Stimulated activated naive CD4-positive, alpha-beta T cell (primary cell): Measurements from ENCODE around the gene ANAPC1.
"Not testable (repeated sequence)": the region's sequence is repeated elsewhere in the genome, so short reads cannot be mapped to it uniquely, and the experiment has no call there.

Experiments
- DNase-seq, 6 experiments: peaks; one replicate each; lab custom pipeline; 2025; lab: John Stamatoyannopoulos, UW

ANAPC1 gene

DNA sequence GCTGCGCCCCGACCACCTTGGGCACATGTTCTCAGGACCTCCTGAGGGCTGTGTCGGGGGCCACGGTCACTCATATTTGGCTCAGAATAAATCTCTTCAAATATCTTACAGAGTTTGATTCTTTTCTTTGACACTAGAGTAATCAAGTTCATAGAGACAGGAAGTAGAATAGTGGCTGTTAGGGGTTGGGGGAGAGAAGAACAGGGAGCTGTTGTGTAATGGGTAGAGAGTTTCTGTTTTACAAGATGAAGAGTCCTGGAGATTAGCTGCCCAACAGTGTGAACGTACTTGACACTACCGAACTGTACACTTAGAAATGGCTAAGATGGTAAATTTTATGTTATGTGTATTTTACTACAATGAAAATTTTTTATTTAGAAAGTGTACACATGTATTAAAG, 148.6 kb downstream of the ANAPC1 start:
- not testable (repeated sequence) for DNase-seq

DNA sequence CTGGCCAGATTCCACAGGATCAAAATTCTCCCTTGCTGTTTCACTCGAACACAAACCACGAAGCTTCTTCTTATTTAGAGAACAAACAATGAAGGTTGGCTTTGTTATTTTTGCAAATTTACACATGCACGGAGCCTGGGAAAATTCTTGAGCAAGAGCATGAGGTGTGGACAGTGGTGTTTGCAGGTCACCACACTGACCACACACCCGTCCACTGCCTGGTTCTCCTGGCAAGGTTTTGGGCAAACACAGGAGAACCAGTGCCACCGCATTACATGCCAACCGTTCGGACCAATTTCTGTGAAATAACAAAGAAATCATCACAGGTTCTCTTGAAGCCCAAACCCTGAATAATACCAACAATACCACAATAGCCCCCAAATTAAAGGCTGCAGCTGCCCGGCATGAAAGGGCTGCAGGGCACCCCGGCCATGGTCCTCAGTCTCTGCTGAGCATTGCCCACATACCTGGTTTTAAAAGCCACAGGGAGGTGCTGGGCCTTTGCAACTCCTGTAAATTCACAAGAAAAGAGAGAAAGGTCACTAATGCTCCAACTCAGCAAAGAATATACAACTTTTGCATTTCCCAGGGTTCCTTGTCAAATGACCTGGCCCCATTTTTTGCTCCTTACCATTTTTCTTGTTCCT, 154.1 kb downstream of the ANAPC1 start:
- DNase-seq, result not testable (repeated sequence)

DNA sequence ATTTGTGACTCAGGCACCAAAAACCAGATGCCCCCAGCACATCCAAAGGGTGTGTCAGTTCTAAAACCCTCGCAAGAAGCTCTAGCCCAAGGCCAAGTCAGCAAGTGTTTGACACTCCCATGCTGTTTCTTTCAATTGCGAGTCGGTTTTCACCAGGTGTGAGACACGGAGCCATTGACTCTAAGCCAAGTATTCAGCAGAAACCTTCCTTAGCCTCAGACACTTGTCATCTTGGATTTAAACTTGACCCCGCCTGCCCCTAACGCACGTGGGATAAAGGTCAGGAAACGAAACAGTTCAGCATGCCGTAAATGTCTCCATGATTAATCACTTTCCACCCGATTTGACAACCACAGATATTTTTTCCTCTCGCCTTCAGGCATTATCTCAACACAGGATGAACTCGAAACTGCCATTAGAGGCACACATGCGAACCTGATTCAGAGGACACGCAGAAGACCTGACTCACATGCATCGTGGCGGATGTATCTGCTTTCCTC, 156.3 kb downstream of the ANAPC1 start:
- not testable (repeated sequence) for DNase-seq

DNA sequence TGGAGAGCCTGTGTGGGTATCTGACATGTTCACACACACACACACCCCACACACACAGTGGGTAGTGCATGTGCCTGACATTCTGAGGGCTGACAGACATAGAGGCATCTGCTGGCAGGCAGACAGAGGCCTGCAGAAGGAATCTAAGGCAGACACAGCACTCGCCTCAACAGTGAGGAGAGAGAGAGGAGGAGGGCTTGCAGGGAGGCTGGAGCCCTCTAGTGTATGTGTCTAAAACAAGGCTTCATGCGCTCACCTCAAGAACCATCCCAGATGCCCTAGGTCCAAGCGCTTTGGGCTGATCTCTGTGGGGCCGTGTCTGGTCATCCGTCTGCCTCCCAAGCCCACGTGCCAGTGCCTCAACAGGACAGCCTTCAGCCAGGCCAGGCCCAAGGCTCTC, 158.3 kb downstream of the ANAPC1 start:
- not testable (repeated sequence) for DNase-seq

- not testable (repeated sequence) for DNase-seq
These were observed 164.4 kb downstream of the ANAPC1 start for GRCh38 chr2:111719610-111720009.
